ENCODE results near the gene MSRB3. TPM values are rescaled to one million over a fixed set of nuclear protein-coding genes. Genes with fewer than 3 reads are reported as not detected.

The MSRB3 gene
- total RNA-seq, 1 donor from 2014 or later, result 47.3 TPM

DNA sequence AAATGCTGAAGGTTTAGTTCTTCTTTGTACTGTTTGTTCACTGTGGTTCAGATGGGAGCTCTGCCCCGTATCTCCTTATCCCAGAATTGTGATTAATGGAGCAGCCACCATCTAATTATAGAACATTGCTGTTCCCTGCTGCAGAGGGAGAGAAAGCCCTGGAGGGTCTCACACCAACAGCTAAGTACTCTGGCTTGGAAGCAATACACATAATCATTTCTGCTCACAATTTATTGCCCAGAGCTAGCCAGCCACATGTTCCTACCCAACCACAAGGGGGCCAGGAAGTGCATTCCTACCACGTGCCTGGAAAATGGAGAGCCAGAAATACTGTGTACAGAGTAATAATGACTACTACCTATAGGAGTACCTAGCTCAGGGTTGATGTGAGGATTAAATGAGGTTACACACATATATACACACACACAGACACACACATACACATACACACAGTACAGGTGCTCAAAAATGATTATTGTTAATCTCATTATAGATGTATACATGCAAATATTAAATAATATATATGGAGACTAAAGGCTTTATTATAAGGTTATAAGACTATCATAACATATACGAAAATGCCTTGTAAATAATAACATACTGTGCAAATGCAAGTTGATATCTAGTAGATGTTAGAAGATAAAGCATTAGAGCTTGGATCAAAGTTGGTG is 22.3 kb downstream of the MSRB3 start:
- Histone ChIP-seq H3K27ac (no peak overlapping the region), H3K4me1 (peaks cover under 1% of the 10 kb centered on the region), H3K9me3 (no peaks in the 10 kb centered on the region), H3K4me3 (no peak overlapping the region), H3K27me3 (ENCODE audit: low read depth) (no peaks in the 10 kb centered on the region), H3K36me3 (no peaks in the 10 kb centered on the region)
- ATAC-seq, result no peak
- no peak for DNase-seq
- TF ChIP-seq, protein P1, sequence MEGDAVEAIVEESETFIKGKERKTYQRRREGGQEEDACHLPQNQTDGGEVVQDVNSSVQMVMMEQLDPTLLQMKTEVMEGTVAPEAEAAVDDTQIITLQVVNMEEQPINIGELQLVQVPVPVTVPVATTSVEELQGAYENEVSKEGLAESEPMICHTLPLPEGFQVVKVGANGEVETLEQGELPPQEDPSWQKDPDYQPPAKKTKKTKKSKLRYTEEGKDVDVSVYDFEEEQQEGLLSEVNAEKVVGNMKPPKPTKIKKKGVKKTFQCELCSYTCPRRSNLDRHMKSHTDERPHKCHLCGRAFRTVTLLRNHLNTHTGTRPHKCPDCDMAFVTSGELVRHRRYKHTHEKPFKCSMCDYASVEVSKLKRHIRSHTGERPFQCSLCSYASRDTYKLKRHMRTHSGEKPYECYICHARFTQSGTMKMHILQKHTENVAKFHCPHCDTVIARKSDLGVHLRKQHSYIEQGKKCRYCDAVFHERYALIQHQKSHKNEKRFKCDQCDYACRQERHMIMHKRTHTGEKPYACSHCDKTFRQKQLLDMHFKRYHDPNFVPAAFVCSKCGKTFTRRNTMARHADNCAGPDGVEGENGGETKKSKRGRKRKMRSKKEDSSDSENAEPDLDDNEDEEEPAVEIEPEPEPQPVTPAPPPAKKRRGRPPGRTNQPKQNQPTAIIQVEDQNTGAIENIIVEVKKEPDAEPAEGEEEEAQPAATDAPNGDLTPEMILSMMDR (IDR thresholded peaks at IDR 0.05), result peak; percentile 23
- intact Hi-C loops (cut with DNase I), result no loop called here

DNA sequence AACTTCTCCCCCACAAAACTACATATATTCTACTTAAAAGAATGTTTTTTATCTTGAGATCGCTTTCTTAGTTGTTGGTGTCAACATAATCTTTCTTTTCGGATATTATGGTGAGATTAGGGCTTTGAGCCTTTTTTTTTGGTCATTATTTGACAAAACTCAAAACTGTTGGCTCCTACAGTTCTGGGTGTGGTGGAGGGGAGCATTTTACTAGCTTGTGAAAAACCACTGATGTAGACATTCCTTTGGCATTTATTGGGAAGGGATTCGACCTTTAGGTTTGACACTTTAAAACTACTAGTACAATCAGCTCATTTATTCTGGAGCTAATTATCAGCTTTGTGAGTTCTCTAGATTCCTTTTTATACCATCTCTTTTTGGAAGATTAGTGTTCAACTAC is 24.4 kb downstream of the MSRB3 start:
- no peak for ATAC-seq
- TF ChIP-seq, protein P1 (IDR thresholded peaks at IDR 0.05), result no peak
- intact Hi-C loops (cut with DNase I), result no loop called here

DNA sequence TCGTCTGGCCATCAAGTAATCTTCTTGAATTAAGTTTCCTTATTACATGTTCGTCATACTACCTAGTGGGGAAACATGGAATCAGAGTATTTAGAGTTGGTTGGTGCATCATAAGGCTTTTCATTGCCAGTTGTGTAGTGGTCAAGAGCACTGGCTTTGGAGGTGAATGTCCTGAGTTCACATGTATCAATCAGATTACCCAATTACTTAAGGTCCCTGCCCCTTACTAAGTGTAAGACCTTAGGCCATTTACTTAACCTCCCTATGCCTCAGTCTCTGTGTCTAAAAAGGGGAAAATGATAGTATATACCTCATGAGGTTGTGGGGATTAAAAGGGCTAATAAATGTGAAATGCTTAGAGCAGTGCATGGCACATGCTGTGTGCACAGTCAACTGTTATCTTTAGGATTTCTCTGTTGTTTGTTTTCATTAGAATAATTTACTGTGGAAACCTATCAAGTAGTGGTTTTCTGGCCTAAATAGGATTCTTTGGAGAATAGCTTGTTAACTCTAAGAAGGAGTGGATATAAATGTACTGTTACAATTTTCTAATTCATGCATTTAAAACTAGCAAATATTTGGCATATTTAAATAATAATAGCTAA is 27.0 kb downstream of the MSRB3 start:
- intact Hi-C loops (cut with DNase I), result no loop called here
- TF ChIP-seq, protein P1 (IDR thresholded peaks at IDR 0.05), result no peak
- Histone ChIP-seq H3K4me1 (peaks cover 15% of the 10 kb centered on the region), H3K27ac (no peak overlapping the region), H3K4me3 (no peak overlapping the region), H3K9me3 (no peaks in the 10 kb centered on the region), H3K27me3 (ENCODE audit: low read depth) (no peaks in the 10 kb centered on the region), H3K36me3 (no peaks in the 10 kb centered on the region)
- no peak for DNase-seq
- no peak for ATAC-seq

More for the DNA sequence above, 24.4 kb downstream of the MSRB3 start:
- H3K9me3 ChIP-seq, result no peaks in the 10 kb centered on the region
- no peak for DNase-seq
- H3K4me1 ChIP-seq, result peaks cover 11% of the 10 kb centered on the region
- no peaks in the 10 kb centered on the region for H3K36me3 ChIP-seq
- H3K27ac ChIP-seq, result no peak overlapping the region
- no peaks in the 10 kb centered on the region for H3K27me3 ChIP-seq (ENCODE audit: low read depth)
- no peak overlapping the region for H3K4me3 ChIP-seq

DNA sequence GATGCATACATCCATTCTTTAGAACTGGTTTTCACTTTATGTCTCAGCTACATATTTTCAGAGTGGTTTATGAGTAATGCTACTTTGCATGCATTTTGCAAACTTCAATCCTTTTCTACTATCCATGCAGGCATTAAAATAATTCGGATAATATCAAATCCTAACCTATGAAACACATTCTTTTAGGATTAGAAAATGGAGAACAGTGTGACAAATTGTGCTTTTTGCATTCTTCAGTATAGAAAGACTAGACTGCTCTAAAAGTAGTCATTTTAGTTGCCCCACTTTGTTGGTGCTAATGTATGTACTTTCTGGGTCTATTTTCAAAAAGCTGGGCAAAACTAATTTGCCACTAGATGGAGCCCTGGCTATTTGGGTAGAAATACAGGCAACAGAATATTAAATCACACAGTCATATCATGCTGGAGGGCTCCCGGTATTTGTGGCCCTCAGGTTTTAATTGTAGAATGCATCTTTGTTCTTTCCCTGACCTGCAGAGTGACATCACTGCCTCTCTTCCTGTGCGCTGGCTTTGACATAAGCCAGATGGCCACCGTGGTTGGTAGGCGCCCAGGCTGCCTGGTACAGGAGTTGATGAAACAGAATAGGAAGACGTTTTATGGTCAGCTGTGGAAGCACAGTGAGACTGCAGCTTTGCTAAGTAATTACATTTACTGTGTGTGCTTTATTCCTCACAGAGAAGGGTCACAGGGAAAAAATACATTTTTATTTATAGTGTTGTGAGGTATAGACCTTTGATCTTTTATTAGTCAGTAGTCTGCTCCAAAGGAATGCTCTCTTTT is 28.1 kb downstream of the MSRB3 start:
- Histone ChIP-seq H3K4me3 (no peak overlapping the region), H3K36me3 (no peaks in the 10 kb centered on the region), H3K27me3 (ENCODE audit: low read depth) (no peaks in the 10 kb centered on the region), H3K9me3 (no peaks in the 10 kb centered on the region), H3K27ac (no peak overlapping the region), H3K4me1 (peaks cover 15% of the 10 kb centered on the region)
- ATAC-seq (peak in 1 of 2 donors; percentile 37), DNase-seq (peak; percentile 46)
- intact Hi-C loops (cut with DNase I), result no loop called here
- TF ChIP-seq, protein P1 (IDR thresholded peaks at IDR 0.05), result peak; percentile 54

DNA sequence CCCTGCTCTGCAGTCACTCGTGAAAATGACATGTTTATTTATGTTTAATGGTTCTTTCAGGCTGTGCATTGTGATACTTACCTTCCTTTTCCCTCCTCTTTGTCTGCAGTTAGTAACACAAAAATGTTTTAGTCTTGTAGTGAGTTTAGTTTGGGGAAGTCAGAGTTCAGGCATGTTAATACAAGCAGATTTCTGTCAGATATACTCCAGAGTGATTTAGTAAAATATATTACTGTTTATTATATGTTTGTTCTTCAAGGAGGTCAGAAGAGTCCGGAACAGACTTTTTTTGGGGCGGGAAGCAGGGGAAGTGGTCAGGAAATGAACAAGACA is 28.7 kb downstream of the MSRB3 start:
- intact Hi-C loops (cut with DNase I), result no loop called here
- ATAC-seq (no peak), DNase-seq (no peak)
- Histone ChIP-seq H3K36me3 (no peaks in the 10 kb centered on the region), H3K9me3 (no peaks in the 10 kb centered on the region), H3K27me3 (ENCODE audit: low read depth) (no peaks in the 10 kb centered on the region), H3K4me1 (peaks cover 15% of the 10 kb centered on the region), H3K4me3 (no peak overlapping the region), H3K27ac (no peak overlapping the region)
- TF ChIP-seq, protein P1 (IDR thresholded peaks at IDR 0.05), result no peak

All from lower lobe of right lung (tissue), 2 donors.